HG03439 (cell line): Measurements from ENCODE around the gene MLPH.

Source experiments
- ATAC-seq: cut with Tn5 transposase; IDR thresholded peaks from one replicate; pipeline ENCODE4 v1.9.1; 2021; ENCODE audit warnings: mild to moderate bottlenecking, moderate library complexity; ENCODE audit not compliant: unreplicated experiment

Gene MLPH

DNA sequence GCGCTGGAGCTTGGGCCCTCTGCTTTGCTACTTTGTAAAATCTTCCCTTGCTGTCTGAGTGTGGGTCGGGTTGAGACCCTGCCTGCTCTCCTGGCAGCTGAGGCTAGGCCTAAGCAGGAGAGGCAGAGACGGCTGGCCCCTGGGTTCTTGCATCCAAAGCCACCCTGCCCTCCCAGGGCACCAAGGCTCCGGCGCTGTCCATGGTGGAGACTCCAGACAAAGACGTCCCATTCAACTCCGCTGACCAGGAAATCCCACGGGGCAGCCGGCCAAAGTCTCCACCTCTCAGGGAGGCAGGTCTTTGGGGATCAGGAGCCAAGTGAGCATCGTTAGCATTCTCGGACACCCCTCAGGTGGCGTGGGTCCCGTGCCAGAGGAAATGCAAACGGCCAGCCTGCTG, 76.8 kb downstream of the MLPH start:
- ATAC-seq, result no peak

DNA sequence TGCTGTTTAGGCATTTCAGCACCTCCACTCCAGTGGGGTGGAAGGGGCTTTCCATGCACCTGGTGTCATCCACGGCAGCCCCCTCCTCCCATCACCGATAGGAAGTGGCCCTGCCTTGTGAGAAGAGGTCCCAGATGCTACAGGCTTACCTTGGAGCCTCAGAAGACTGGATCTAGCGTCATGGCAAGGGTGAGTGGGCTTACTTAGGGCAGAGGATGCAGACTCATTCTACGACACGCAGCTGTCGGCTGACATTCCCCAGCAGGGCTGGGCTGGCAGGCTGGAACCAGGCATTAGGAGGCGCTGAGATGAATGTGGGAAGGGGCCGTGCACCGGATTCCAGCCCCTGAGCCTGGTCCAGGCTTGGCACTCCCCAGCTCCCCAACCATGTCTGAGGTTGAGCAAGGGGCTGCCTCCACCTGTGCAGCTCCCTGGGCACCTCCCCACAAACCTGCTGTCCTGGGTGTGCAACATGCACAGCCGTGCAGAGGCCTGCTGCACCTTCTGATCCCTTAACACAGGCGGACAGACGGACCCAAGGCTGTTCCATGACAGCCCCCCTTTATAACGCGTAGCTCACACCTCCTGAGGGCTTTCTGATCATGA, 77.6 kb downstream of the MLPH start:
- ATAC-seq, result no peak

DNA sequence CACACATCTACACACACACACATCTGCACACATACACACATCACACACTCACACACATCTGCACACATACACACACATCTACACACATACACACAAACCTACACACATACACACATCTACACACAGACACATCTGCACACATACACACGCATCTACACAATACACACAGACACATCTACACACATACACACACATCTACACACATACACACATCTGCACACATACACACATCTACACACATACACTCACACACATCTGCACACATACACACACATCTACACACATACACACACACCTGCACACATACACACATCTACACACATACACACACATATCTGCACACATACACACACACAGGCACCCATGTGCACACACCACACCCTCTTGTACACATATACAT, 78.9 kb downstream of the MLPH start:
- no peak for ATAC-seq

DNA sequence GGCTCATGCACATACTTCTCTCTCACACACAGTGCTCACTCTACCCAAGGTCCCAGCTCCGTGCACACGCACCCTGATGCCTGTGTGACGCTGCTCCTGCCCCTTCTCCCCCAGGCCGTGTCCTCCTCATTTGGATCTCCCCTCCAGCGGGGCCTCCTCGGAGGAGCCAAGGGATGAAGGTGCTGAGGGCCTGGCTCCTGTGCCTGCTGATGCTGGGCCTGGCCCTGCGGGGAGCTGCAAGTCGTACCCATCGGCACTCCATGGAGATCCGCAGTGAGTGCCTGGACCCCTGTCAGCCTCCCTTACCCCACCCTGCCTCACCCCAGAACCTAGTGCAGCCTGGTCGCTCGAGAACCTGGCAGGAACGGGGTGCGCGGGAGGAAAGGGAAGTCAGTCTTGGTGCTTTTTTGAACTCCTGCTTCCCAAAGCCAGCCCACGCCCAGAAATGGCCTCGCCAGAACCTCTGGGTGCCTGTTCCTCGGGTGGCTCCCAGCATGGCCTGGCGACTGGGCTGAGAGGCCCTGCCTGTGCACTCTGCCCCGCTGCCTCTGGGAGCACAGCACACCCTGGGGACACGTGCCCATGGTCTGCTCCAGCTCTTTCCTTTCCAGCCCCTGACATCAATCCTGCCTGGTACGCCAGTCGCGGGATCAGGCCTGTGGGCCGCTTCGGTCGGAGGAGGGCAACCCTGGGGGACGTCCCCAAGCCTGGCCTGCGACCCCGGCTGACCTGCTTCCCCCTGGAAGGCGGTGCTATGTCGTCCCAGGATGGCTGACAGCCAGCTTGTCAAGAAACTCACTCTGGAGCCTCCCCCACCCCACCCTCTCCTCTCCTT, 79.6 kb downstream of the MLPH start, which contains the start of gene PRLH:
Gene PRLH (plus strand): TSS at position 174 of the 835 bp plus-strand sequence. CDS start 0 bp downstream, at position 174.
- ATAC-seq, result no peak

GRCh38 chr2:237567276-237568029, 80.4 kb downstream of the MLPH start:
- no peak for ATAC-seq

DNA sequence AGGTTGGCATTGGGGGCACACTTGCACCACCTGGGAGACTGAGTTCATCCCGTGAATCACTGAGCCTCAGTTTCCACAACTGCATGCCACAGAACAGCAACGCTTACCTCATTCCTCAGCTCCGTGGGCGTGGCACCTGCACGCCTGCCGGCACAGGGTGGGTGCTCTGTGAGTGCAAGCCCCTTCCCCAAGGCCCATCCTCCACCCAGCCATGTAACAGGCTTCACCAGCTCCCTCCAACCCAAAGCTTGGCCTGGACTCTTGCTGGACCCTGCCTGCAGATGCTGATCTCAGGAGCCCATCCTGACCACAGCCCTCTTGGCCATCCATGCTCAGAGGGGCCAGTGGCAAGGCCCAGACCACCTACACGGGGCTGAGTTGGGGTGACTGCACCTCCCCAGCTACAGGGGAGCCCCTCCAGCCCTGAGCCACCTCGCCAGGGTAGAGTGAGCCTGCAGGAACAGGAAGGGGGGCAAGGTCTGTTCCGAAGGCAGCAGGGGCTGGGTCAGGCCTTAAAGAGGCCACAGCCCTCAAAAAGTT, 81.1 kb downstream of the MLPH start:
- no peak for ATAC-seq

DNA sequence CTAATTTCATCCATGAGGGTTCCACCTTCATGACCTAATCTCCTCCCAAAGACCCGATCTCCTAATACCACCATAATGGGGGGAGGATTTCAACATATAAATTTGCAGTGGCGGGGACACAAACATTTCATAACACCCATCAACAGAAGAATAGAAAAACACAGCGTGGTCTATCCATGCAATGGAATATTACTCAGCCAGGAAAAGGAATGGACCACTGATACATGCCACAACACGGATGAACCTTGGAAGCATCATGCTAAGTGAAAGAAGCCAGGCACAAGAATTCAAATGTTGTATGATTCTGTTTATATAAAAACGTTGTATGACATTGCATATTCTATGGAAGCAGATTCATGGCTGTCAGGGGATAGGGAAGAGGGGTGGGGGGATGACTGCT, 82.0 kb downstream of the MLPH start:
- ATAC-seq, result no peak

- no peak for ATAC-seq
Measured at GRCh38 chr2:237569896-237570295, 82.8 kb downstream of the MLPH start.

DNA sequence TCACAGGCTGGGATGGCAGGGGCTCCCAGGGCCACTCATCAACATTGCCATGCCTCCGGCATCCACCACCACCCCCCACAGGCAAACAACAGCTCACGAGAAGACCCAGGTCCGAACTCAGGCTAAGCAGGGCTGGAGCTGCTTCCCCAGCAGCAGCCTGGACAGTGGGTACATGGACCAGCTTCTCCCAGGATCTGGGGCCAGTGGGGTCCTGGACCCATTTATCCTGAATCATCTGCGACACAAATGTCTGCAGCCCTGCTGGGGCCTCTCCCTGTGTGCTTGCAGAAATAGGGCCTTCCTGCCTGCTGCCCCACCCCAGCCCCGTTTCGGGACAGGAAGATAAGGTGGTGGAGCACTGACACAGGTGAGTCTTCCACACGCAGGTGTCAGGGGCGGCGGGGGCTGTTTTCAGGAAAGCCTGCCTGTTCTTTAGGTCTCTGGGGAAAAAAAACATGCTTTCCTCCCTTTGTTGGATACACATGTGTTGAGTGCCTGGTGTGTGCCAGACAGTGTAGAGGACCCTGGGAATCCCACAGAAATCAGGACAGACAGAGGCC, 83.8 kb downstream of the MLPH start:
- no peak for ATAC-seq

GRCh38 chr2:237571551-237571950, 84.5 kb downstream of the MLPH start:
- peak; percentile 10 for ATAC-seq

DNA sequence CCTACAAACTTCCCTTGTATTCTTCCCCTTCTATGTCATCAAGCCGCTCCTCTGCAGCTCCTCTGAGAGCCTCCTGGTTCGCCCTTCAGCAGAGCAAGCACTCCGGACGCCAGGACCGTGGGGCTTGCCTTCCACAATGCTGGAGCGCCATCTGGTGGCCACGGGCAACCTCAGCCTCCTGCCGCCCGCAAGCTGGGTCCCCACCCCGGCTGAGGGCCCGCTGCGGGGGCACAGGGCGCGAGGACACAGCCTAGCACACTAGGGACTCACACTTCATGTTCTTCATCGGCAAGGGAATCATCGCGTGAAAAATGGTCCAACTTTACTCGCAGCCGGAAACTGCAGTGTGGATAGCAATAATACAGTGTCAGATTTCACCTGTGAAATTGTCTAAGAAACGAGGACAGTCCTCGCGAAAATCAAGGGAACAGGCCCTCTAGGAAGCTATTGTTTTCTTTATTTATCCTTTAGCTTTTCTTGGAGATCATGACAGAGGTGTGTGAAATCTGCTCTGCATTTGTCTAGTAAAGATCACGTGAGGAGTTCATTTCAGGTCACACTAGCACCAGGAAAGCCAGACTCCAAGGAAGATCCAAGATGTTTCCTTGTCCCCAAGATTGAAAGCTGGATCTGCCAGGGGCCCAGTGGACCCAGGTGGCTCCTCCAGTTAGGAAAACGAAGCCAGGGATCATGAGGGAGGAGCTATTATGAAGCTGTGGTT, 85.1 kb downstream of the MLPH start:
- peak; percentile 79 for ATAC-seq

DNA sequence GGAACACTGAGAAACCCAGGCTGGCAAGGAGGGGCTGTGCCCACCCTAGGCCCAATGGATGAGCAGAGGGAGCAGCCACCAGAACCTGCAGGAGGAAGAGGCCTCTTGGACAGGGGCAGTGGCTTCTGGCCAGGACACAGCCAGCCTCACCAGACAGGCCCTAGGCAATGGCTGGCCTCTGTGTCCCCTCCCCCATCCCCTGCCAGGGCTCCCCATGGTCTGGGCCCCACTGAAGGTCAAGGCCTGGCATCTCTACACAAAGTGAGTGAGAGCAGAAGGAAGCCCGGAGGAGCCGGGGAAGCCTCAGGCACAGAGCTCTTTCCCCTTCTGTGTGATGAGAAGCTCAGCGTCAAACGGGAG, 85.7 kb downstream of the MLPH start:
- ATAC-seq, result no peak

- ATAC-seq, result no peak
Measured at GRCh38 chr2:237573721-237574415, 86.8 kb downstream of the MLPH start.

DNA sequence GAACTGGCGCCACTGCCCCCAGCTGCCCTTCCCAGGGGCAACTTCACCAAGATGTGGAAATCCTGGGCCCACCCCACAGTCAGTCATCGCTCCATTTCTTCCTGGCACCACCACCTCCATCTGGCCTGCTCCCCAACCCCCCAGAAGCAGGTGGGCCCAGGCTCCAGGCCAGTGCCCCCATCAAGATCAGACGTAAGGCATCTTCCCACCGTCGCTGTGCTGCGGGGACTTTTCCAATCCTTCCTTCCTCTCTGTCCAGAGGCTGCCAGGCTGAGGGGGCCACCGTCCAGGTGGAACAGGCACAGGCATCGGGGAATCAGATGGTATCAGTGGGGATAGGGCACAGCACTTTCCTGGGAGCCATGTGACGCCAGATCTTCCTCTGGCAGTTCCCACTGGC, 87.4 kb downstream of the MLPH start:
- no peak for ATAC-seq

DNA sequence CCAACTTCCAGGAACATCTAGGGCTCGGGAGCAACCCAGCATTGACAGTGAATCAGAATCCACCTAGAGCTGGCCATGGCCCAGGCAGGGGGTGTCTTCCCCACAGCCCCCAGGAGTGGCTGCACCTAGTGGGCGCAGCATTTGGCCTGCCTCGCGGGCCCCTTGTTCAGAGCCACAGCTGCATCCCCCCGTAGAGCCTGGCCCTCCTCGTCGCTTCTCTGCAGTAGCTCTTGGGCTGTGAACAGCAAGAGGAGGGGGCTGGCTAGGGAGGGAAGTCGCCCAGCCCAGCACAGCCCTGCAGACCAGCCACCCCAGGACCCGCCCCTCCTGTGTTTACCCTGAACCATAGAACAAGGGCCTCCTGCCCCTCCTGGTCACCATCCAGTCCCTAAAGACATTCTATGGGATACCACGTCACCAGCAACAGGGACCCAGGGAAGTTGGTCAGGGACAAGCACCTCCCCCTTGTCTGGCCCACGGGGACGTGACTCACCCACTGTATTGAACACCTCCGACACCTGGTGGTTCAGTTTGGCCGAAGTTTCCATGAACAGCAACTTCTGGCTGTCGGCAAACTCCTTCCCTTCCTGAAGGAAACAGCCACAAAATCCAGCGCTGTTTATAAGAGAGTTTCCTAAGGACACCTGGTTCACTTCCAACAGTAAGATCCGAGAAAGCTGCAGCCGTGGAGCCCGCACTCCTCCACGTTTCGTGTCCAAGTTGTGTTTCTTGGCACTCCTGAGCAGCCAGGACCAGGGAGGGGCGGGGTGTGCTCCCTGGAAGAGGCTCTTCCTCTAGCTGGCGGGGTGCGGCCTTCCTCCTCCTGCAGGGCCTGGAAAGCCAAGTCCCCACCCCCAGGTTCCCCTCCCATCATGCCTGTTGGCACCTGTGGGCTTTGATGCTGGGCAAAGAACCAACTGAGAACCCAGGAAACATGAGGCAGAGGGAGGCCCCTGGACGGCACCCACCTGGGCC, 88.1 kb downstream of the MLPH start:
- no peak for ATAC-seq

- ATAC-seq, result no peak
Measured at GRCh38 chr2:237575869-237576862, 89.1 kb downstream of the MLPH start.

- ATAC-seq, result no peak
Measured at GRCh38 chr2:237576974-237577373, 89.9 kb downstream of the MLPH start.

DNA sequence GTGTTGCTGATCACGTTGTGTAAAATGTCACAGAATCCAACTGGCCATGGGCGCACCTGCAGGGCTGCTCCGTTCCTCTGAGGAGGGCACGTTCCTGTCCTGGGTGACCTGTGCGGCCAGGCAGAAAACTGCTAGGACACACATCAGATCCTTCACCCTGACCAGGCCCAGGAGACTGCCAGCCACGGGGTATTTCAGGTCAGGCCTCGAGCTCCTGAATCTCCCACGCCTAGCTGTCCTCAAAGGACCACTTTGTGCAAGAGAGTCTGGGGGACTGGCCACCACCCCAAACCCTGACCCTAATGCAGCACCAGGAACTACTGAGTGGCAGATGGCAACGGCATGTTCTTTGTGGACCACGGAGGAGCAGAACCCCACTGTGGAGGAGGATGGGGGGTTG, 90.4 kb downstream of the MLPH start:
- no peak for ATAC-seq
